Measurements from ENCODE around the gene CMKLR1.

CMKLR1 gene

GRCh38 chr12:108297895-108298760, 41.0 kb downstream of the CMKLR1 start:
- DNase-seq = no peak

- no peak for DNase-seq
Measured at GRCh38 chr12:108297424-108297823, 41.7 kb downstream of the CMKLR1 start.

- no peak for DNase-seq
Measured at GRCh38 chr12:108296945-108297344, 42.2 kb downstream of the CMKLR1 start.

GRCh38 chr12:108295641-108296040, 43.5 kb downstream of the CMKLR1 start:
- no peak for DNase-seq

GRCh38 chr12:108289350-108290161, 49.6 kb downstream of the CMKLR1 start:
- no peak for DNase-seq

- DNase-seq = no peak
Measured at GRCh38 chr12:108287227-108287626, 51.9 kb downstream of the CMKLR1 start.

GRCh38 chr12:108285016-108285415, 54.1 kb downstream of the CMKLR1 start:
- DNase-seq = no peak

- DNase-seq = no peak
Measured at GRCh38 chr12:108284163-108284562, 54.9 kb downstream of the CMKLR1 start.

GRCh38 chr12:108282676-108283075, 56.4 kb downstream of the CMKLR1 start:
- DNase-seq = peak in 1 of 2 donors; percentile 91

- DNase-seq = no peak
Measured at GRCh38 chr12:108282160-108282559, 57.0 kb downstream of the CMKLR1 start.

GRCh38 chr12:108277613-108278012, 61.5 kb downstream of the CMKLR1 start:
- no peak for DNase-seq

GRCh38 chr12:108273217-108273616, 65.9 kb downstream of the CMKLR1 start:
- DNase-seq = no peak

- no peak for DNase-seq
Measured at GRCh38 chr12:108271951-108272872, 66.9 kb downstream of the CMKLR1 start.

- no peak for DNase-seq
Measured at GRCh38 chr12:108270849-108271143, 68.3 kb downstream of the CMKLR1 start.

- DNase-seq = no peak
Measured at GRCh38 chr12:108270035-108270848, 68.9 kb downstream of the CMKLR1 start.

GRCh38 chr12:108269224-108269623, 69.9 kb downstream of the CMKLR1 start:
- no peak for DNase-seq

GRCh38 chr12:108268397-108268796, 70.7 kb downstream of the CMKLR1 start:
- DNase-seq = no peak

- DNase-seq = no peak
Measured at GRCh38 chr12:108267450-108267849, 71.7 kb downstream of the CMKLR1 start.

- DNase-seq = no peak
Measured at GRCh38 chr12:108266131-108266530, 73.0 kb downstream of the CMKLR1 start.

- DNase-seq = no peak
Measured at GRCh38 chr12:108265505-108265904, 73.6 kb downstream of the CMKLR1 start.

GRCh38 chr12:108260969-108261368, 78.1 kb downstream of the CMKLR1 start:
- no peak for DNase-seq

- no peak for DNase-seq
Measured at GRCh38 chr12:108260039-108260438, 79.1 kb downstream of the CMKLR1 start.

Measured in bone marrow (tissue), 2 donors.